ENCODE results near the gene RET.

Gene RET

GRCh38 chr10:43076876-43077420 lies at the start of gene RET:
Gene RET (plus strand): TSS chr10:43077069. CDS start chr10:43077259, 190 bp downstream.
- DNase-seq = no peak

- no peak for DNase-seq
Measured at GRCh38 chr10:43027331-43027955, 49.4 kb upstream of the RET start.

GRCh38 chr10:43028143-43028542 lies 48.7 kb upstream of the RET start:
- DNase-seq = no peak

GRCh38 chr10:43029043-43029442 lies 47.8 kb upstream of the RET start:
- no peak for DNase-seq

- DNase-seq = no peak
Measured at GRCh38 chr10:43032613-43033012, 44.3 kb upstream of the RET start.

- DNase-seq = no peak
Measured at GRCh38 chr10:43035800-43036199, 41.1 kb upstream of the RET start.

GRCh38 chr10:43036481-43037428 lies 40.1 kb upstream of the RET start:
- DNase-seq = no peak

GRCh38 chr10:43037440-43037839 lies 39.4 kb upstream of the RET start:
- no peak for DNase-seq

- DNase-seq = no peak
Measured at GRCh38 chr10:43037942-43038782, 38.7 kb upstream of the RET start.

- no peak for DNase-seq
Measured at GRCh38 chr10:43038783-43039623, 37.9 kb upstream of the RET start.

GRCh38 chr10:43039624-43040481 lies 37.0 kb upstream of the RET start:
- DNase-seq = no peak

- no peak for DNase-seq
Measured at GRCh38 chr10:43040482-43041256, 36.2 kb upstream of the RET start.

- no peak for DNase-seq
Measured at GRCh38 chr10:43041422-43042342, 35.2 kb upstream of the RET start.

GRCh38 chr10:43042503-43043341 lies 34.1 kb upstream of the RET start:
- no peak for DNase-seq

- DNase-seq = no peak
Measured at GRCh38 chr10:43043342-43043772, 33.5 kb upstream of the RET start.

- DNase-seq = no peak
Measured at GRCh38 chr10:43043773-43044447, 33.0 kb upstream of the RET start.

GRCh38 chr10:43044448-43044921 lies 32.4 kb upstream of the RET start:
- no peak for DNase-seq
